ENCODE data around the gene BCAR1. TPM values are rescaled to one million over a fixed set of nuclear protein-coding genes. Genes with fewer than 3 reads are reported as not detected.
"Not testable (repeated sequence)": the region's sequence is repeated elsewhere in the genome, so short reads cannot be mapped to it uniquely, and the experiment has no call there.

Gene BCAR1
- total RNA-seq, 6 experiments from 2014 or later = 29.2 to 108 (median 51.2) TPM

- no peak overlapping the region for H3K27ac ChIP-seq
- H3K36me3 ChIP-seq = no peaks in the 10 kb centered on the region
- WGBS (ENCODE audit: insufficient coverage, low coverage, low lambda C conversion rate, missing lambda C conversion rate) = 72% methylated on average over 3 of the region's 23 CpGs
- DNase-seq (no peak), ATAC-seq (peak in 1 of 4 donors; percentile 54)
- TF ChIP-seq CTCF (IDR thresholded peaks at IDR 0.05) = no peak
- TF ChIP-seq POLR2A (IDR thresholded peaks at IDR 0.05) = no peak
- H3K4me1 ChIP-seq = no peaks in the 10 kb centered on the region
- no peaks in the 10 kb centered on the region for H3K9me3 ChIP-seq
- no peak overlapping the region for H3K4me3 ChIP-seq
- intact Hi-C loops (cut with DNase I) = no loop called here
- no peaks in the 10 kb centered on the region for H3K27me3 ChIP-seq
These were observed 21.9 kb upstream of the BCAR1 start for GRCh38 chr16:75273054-75273925.

- not testable (repeated sequence) for H3K4me1 ChIP-seq, ATAC-seq
These were observed 21.2 kb upstream of the BCAR1 start for GRCh38 chr16:75272629-75273028.

GRCh38 chr16:75272097-75272551, 20.7 kb upstream of the BCAR1 start:
- H3K9me3 ChIP-seq = no peaks in the 10 kb centered on the region
- H3K36me3 ChIP-seq = no peaks in the 10 kb centered on the region
- no peak overlapping the region for H3K4me3 ChIP-seq
- WGBS (ENCODE audit: insufficient coverage, low coverage, low lambda C conversion rate, missing lambda C conversion rate) = 67% methylated on average over 5 of the region's 12 CpGs
- TF ChIP-seq POLR2A (IDR thresholded peaks at IDR 0.05) (no peak), CTCF (IDR thresholded peaks at IDR 0.05) (no peak)
- ATAC-seq (no peak), DNase-seq (no peak)
- H3K27ac ChIP-seq = no peak overlapping the region
- intact Hi-C loops (cut with DNase I) = no loop called here
- H3K4me1 ChIP-seq = no peaks in the 10 kb centered on the region
- no peaks in the 10 kb centered on the region for H3K27me3 ChIP-seq

More at GRCh38 chr16:75272629-75273028, 21.2 kb upstream of the BCAR1 start:
- H3K27ac ChIP-seq; intact Hi-C loops (cut with DNase I); H3K4me3 ChIP-seq; H3K9me3 ChIP-seq; H3K27me3 ChIP-seq; DNase-seq; H3K36me3 ChIP-seq: not testable (repeated sequence)
- 86% methylated on average over 8 of the region's 10 CpGs for WGBS (ENCODE audit: insufficient coverage, low coverage, low lambda C conversion rate, missing lambda C conversion rate)

- DNase-seq (no peak), ATAC-seq (no peak)
- no peaks in the 10 kb centered on the region for H3K9me3 ChIP-seq
- H3K27me3 ChIP-seq = no peaks in the 10 kb centered on the region
- intact Hi-C loops (cut with DNase I) = no loop called here
- H3K27ac ChIP-seq = no peak overlapping the region
- H3K4me1 ChIP-seq = peaks cover 0 to 2% (median 0%) of the 10 kb centered on the region in 4 donors
- TF ChIP-seq POLR2A (IDR thresholded peaks at IDR 0.05) = no peak
- TF ChIP-seq CTCF (IDR thresholded peaks at IDR 0.05) = no peak
- no peak overlapping the region for H3K4me3 ChIP-seq
- H3K36me3 ChIP-seq = no peaks in the 10 kb centered on the region
- WGBS (ENCODE audit: insufficient coverage, low coverage, low lambda C conversion rate, missing lambda C conversion rate) = 82% methylated on average over 3 of the region's 6 CpGs
These were observed 20.1 kb upstream of the BCAR1 start for GRCh38 chr16:75271441-75272096.

- H3K36me3 ChIP-seq; intact Hi-C loops (cut with DNase I); ATAC-seq; H3K9me3 ChIP-seq; H3K27me3 ChIP-seq; H3K4me3 ChIP-seq; H3K27ac ChIP-seq; DNase-seq: not testable (repeated sequence)
- H3K4me1 ChIP-seq = peaks cover 0 to 10% (median 3%) of the 10 kb centered on the region in 4 donors
- WGBS (ENCODE audit: insufficient coverage, low coverage, low lambda C conversion rate, missing lambda C conversion rate) = 61% methylated on average over 6 of the region's 9 CpGs
These were observed 17.9 kb upstream of the BCAR1 start for GRCh38 chr16:75269358-75269757.
